Gastroesophageal sphincter (tissue), 3 donors: ENCODE results near the gene INSIG1.

Experiments used
- CTCF ChIP-seq, 4 experiments: fragments of 200-600 bp in 2 of 4; fragments of 450-650 bp in 2 of 4; sonication (generic) in 1 of 4; IDR thresholded peaks; one replicate each; pipeline ENCODE4 v1.5.1; 2017 to 2019; ENCODE audit warnings: antibody characterized with exemption in 4 of 4, mild to moderate bottlenecking in 2 of 4, moderate library complexity in 2 of 4
- POLR2A ChIP-seq, 2 donors: fragments of 450-650 bp; IDR thresholded peaks; one replicate each; pipeline ENCODE4 v1.6.1; 2017; ENCODE audit warnings: antibody characterized with exemption in 2 of 2, mild to moderate bottlenecking in 2 of 2, moderate library complexity in 1 of 2
- POLR2AphosphoS5 ChIP-seq: sonication (generic); formaldehyde crosslinking; IDR thresholded peaks from one replicate; pipeline ENCODE4 v1.6.1; 2017; ENCODE audit warnings: antibody characterized with exemption

- TF ChIP-seq CTCF (IDR thresholded peaks at IDR 0.05) (no peak), POLR2A (IDR thresholded peaks at IDR 0.05) (no peak), POLR2AphosphoS5 (no peak)
Observed at GRCh38 chr7:155268211-155268610, 29.5 kb upstream of the INSIG1 start.
